ENCODE data around the gene C1orf210.

C1orf210 gene

DNA sequence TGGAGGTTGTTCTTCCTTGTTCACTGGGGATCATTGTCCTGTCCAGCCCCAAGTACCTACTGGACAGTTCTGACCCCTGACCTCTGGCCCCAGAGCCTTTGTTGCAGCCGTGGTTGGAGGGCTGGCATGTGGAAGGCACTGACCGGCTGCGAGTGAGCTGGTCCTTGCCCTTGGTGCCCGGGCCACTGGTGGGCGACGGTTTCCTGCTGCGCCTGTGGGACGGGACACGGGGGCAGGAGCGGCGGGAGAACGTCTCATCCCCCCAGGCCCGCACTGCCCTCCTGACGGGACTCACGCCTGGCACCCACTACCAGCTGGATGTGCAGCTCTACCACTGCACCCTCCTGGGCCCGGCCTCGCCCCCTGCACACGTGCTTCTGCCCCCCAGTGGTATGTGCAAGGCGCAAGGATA lies 26.8 kb upstream of the C1orf210 start:
- DNase-seq: no peak

GRCh38 chr1:43311521-43311920 lies 26.1 kb upstream of the C1orf210 start:
- DNase-seq: no peak

DNA sequence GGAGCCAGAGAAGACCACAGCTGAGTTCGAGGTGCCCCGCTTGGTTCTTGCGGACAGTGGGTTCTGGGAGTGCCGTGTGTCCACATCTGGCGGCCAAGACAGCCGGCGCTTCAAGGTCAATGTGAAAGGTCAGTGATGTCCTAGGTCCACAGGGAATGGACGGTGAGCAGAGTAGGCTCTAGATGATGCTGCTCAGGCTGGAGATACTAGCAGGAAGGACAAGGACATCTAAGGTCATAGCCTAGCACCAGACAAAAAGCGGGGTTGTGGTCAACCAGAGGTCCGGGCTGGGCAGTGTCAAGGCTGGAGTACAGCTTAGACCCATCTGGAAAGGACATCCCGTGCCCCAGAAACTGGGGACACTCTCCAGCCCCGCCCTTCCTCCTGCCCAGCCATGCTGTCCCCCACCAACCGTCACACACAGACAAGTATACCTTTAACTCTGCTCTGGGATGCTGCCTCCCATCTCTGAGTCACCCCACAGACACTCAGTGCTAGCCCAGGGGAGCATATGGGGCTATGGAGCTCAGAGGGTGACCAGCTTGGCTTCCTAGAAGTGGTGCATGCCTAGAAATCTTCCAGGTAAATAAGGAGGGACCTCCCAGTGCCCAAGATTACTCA lies 24.1 kb upstream of the C1orf210 start:
- no peak for DNase-seq

GRCh38 chr1:43308635-43309404 lies 23.4 kb upstream of the C1orf210 start:
- DNase-seq: no peak

GRCh38 chr1:43307458-43308158 lies 22.2 kb upstream of the C1orf210 start:
- no peak for DNase-seq

GRCh38 chr1:43306688-43307457 lies 21.5 kb upstream of the C1orf210 start:
- no peak for DNase-seq

GRCh38 chr1:43305926-43306687 lies 20.7 kb upstream of the C1orf210 start:
- no peak for DNase-seq

GRCh38 chr1:43305461-43305860 lies 20.1 kb upstream of the C1orf210 start:
- no peak for DNase-seq

DNA sequence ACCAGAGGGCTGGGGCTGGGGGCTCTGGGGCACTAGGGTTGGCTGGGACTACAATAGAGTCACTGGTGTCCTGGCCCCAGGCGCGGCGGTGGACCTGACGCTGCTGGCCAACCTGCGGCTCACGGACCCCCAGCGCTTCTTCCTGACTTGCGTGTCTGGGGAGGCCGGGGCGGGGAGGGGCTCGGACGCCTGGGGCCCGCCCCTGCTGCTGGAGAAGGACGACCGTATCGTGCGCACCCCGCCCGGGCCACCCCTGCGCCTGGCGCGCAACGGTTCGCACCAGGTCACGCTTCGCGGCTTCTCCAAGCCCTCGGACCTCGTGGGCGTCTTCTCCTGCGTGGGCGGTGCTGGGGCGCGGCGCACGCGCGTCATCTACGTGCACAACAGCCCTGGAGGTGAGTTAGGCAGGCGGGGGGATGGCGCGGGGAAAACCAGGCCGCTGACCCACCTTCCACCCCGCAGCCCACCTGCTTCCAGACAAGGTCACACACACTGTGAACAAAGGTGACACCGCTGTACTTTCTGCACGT lies 19.5 kb upstream of the C1orf210 start:
- DNase-seq: no peak

DNA sequence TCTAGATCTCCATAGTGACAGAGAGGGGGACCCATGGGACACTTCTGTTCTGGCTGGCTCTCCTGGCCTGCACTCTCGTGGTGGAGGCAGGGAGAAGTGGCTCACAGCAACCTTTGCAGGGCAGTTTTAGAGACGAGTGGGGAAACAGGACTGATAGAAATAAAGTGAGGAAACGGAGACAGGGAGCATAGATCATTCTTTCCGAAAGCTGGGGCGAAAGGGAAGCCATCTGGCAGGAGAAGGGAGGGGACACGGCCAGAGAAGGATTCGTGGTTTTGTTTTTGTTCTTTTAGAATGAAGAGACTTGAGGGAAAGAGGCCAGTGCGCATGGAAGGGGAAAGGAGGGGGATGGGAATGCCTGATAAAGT lies 18.9 kb upstream of the C1orf210 start:
- DNase-seq: no peak

GRCh38 chr1:43303471-43304313 lies 18.3 kb upstream of the C1orf210 start:
- no peak for DNase-seq

DNA sequence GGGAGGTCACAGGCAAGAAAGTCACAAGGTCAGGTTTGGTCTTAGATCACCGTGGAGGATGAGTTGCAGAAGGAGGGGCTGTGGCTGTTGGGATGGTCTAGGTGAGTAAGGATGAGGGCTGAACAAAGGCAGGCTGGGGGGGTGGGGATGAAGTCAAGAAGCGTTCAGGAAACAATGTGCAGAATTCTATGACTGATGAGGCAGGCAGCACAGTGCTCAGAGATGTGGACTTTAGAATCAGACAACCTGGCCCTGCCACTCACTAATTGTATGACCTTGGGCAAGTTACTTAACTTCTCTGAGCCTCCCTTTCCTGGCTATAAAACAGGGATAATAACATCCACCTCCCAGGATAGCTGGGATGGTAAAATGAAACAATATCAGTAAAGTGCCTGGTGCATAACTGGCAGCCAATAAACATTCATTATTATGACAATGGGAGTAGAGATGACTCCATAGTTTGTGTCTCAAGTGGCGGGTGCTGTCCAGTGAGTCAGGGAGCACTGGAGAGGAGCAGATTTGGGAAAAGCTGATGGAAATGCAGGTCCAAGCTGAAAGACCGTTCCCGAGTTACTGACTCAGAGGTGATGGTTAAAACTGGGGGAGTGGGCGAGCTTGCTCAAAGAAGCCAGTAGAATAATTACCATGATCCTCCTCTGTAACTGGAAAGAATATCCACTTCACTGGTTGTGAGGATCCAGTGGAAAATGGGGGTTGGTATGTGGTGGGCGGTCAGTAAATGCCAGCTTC lies 17.5 kb upstream of the C1orf210 start:
- DNase-seq: no peak

DNA sequence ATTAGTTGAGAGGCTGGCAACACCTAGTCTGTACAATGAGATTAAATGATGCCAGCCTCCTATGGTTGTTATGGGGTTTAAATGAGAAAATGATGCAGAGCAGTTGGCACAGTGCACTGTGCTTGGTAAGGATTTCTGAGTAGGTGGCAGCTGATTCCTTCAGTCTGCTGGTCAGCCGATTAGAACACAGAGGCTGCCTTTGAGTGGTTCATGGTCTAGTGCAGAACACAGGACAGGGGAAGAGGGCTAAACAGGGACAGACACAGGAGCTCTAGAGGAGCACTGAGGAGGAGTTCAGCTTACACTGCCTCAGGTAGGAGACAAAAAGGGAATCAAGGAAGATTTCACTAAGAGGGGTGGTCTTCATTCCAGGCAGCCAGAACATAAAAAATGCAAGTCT lies 16.8 kb upstream of the C1orf210 start:
- DNase-seq: no peak

DNA sequence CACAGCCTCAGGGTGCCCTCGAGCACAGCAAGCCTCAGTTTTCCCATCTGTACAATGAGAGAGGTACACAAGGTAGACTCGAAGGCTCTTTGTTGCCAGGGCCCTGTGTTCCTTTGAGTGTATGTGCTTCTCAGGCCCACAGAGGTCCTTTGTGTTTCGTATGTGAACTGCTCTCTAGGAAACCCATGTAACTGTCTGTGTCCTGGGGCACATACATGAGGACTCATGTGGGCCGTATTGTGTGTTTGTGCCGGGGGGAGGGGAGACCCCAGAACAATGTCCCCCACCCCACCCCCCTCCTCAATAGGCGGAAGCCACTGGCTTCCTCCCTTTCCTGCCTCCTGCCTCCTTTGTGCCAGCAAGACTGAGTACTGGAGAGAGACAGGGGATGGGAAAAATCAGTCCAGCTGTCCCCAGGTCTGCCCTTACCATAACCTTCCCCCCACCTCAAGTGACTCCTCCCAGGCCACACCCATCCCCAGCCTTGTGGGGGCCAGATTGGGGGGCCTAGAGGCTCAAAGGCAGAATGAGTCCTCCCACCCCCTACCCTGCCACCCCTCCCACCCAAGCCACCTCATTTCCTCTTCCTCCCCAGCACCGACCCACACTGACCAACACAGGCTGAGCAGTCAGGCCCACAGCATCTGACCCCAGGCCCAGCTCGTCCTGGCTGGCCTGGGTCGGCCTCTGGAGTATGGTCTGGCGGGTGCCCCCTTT lies 15.2 kb upstream of the C1orf210 start, which contains the start of gene TIE1:
Gene TIE1, plus strand, starts transcription at position 605 of the 717 bp plus-strand sequence. Its CDS starts 90 bp downstream, at position 695.
- no peak for DNase-seq

DNA sequence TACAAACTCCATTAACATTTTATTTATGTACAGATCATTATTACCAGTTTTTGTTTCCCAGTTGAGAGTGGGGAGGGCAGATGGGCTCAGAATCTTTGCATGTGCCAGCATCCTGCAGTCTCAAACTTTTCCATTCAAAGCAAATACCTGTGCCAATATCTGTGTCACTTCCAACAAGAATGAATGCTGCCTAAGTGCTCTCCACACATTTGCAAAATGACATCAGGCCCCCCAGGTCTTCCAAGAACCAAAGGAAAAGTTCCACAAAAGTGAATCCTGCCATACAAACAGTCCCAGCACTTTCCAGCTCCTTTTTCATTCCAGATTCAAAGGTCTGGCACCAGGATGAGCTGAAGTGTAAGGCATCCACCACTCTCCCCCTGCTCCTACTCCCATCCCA lies 13.7 kb upstream of the C1orf210 start:
- no peak for DNase-seq

GRCh38 chr1:43298055-43298454 lies 12.7 kb upstream of the C1orf210 start:
- no peak for DNase-seq

GRCh38 chr1:43296207-43296606 lies 10.8 kb upstream of the C1orf210 start:
- no peak for DNase-seq

- no peak for DNase-seq
Observed at GRCh38 chr1:43294761-43295160, 9.4 kb upstream of the C1orf210 start.

DNA sequence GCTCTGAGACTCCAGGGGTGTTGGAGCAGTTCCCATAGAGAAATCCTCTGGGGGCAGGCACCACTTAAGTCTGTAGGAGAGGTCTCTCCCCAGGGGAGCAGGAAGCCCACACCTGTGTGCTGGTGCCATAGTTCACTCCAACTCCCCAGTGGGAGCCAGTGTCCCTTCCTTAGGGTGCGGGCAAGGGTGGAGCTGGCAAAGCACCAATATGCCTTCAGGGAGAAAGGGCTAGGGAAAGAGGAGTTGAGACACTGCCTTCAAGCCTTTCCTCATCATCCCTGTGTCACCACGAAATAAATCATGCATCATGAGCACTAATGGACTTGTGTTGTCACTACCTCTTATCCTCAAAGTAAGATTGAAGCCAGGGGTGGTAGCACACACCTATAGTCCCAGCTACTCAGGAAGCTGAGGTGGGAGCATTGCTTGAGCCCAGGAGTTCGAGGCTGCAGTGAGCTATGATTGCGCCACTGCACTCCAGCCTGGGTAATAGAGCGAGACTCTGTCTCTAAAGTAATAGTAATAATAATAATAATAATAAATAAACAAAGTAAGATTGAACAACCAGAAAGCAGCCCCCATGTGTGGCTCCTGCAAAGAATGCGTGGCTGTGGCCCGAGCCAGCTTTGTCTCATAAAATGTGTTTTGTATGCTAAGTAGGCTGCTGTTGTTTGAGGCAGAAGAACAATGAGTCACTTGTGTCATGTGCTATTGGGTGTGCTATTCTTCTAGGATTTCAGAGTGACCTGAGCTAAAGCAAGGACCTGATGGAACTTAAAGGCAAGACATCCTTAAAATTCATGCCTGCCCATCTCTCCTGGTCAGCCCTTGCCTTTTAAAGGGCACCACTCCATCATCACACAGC lies 8.7 kb upstream of the C1orf210 start:
- no peak for DNase-seq
